ENCODE measurements around the gene CYTH1. TPM values are rescaled to one million over a fixed set of nuclear protein-coding genes. Genes with fewer than 3 reads are reported as not detected.

Gene CYTH1
- total RNA-seq, 1 experiment from 2014 or later: 40.3 TPM

DNA sequence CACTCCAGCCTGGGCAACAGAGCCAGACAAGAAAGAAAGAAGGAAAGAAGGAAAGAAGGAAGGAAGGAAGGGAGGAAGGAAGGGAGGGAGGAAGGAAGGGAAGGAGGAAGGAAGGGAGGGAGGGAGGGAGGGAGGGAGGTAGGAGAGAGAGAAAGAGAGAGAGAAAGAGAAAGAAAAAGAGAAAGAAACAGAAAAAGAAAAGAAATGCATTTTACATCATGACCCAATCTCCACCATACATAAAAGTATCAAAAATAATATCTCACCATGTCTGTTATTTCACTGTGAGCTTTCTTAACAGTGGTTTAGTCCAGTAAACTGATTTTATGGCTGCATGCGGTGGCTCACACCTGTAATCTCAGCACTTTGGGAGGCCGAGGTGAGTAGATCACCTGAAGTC, 70.0 kb downstream of the CYTH1 start:
- Histone ChIP-seq H3K79me2 (ENCODE audit: low read depth) (peaks cover 21% of the 10 kb centered on the region), H3K9me3 (ENCODE audit: insufficient read depth, low read depth) (no peaks in the 10 kb centered on the region), H3K27me3 (ENCODE audit: insufficient read depth, low read depth) (no peaks in the 10 kb centered on the region), H3K4me3 (no peak overlapping the region), H3K9me2 (ENCODE audit: insufficient read depth) (no peaks in the 10 kb centered on the region), H3K36me3 (ENCODE audit: low read depth) (no peaks in the 10 kb centered on the region), H3K4me2 (no peak overlapping the region), H4K20me1 (ENCODE audit: insufficient read depth) (no peaks in the 10 kb centered on the region; the same call in 1 of the 2 replicates), H3K4me1 (replicated peaks; ENCODE audit: insufficient read depth) (peaks cover 12% of the 10 kb centered on the region), H2AFZ (no peak overlapping the region), H3K27ac (no peak overlapping the region), H3F3A (ENCODE audit: insufficient read depth, low read depth) (peaks cover 1% of the 10 kb centered on the region)
- ChIA-PET CTCF (interaction anchor here (0.6 kb wide), 1 partner anchor 33 kb away, joined by 19 read pairs; no protein-coding TSS in a partner anchor), POLR2A (ENCODE audit: unreplicated experiment) (no interaction called here)
- no peak for TF ChIP-seq EZH2 (IDR thresholded peaks at IDR 0.05; ENCODE audit: low read depth)
- TF ChIP-seq, protein P1, sequence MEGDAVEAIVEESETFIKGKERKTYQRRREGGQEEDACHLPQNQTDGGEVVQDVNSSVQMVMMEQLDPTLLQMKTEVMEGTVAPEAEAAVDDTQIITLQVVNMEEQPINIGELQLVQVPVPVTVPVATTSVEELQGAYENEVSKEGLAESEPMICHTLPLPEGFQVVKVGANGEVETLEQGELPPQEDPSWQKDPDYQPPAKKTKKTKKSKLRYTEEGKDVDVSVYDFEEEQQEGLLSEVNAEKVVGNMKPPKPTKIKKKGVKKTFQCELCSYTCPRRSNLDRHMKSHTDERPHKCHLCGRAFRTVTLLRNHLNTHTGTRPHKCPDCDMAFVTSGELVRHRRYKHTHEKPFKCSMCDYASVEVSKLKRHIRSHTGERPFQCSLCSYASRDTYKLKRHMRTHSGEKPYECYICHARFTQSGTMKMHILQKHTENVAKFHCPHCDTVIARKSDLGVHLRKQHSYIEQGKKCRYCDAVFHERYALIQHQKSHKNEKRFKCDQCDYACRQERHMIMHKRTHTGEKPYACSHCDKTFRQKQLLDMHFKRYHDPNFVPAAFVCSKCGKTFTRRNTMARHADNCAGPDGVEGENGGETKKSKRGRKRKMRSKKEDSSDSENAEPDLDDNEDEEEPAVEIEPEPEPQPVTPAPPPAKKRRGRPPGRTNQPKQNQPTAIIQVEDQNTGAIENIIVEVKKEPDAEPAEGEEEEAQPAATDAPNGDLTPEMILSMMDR (conservative IDR thresholded peaks at IDR 0.05): no peak
- no TSS peak for BruUV-seq (replicated peaks)
- no peak for DNase-seq
- intact Hi-C loops (cut with micrococcal nuclease; ENCODE audit: unreplicated experiment): no loop called here

DNA sequence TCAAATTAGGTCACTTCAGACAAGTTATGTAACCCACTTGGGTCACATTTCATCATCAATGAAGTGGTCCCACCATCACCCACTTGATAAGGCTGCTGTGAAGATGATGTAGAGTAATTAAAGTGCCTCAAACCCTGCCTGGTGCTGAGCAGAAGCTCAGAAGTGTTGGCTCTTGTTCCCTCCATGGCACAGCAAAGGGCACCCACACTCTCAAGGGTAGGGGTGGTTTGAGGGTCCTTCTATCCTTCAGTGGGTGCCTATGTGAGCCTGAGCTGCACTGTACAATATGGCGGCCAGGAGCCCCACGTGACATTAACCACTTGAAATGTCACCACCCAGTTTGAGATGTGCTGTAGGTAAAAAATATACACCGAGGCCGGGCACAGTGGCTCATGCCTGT, 71.5 kb downstream of the CYTH1 start:
- TF ChIP-seq, protein P1 (conservative IDR thresholded peaks at IDR 0.05): no peak
- no peak for TF ChIP-seq EZH2 (IDR thresholded peaks at IDR 0.05; ENCODE audit: low read depth)
- Histone ChIP-seq H3K9me3 (ENCODE audit: insufficient read depth, low read depth) (no peaks in the 10 kb centered on the region), H3K4me2 (no peak overlapping the region), H2AFZ (no peak overlapping the region), H4K20me1 (ENCODE audit: insufficient read depth) (no peaks in the 10 kb centered on the region), H3K4me1 (replicated peaks; ENCODE audit: insufficient read depth) (peaks cover 27% of the 10 kb centered on the region), H3K9me2 (ENCODE audit: insufficient read depth) (no peaks in the 10 kb centered on the region), H3K36me3 (ENCODE audit: low read depth) (no peaks in the 10 kb centered on the region), H3K79me2 (ENCODE audit: low read depth) (peaks cover 13% of the 10 kb centered on the region; the same call in 1 of the 2 replicates), H3K4me3 (no peak overlapping the region), H3F3A (ENCODE audit: insufficient read depth, low read depth) (peaks cover 8% of the 10 kb centered on the region), H3K27ac (no peak overlapping the region), H3K27me3 (ENCODE audit: insufficient read depth, low read depth) (no peaks in the 10 kb centered on the region)
- POLR2A ChIA-PET (ENCODE audit: unreplicated experiment): no interaction called here
- intact Hi-C loops (cut with micrococcal nuclease; ENCODE audit: unreplicated experiment): no loop called here
- BruUV-seq (replicated peaks): no TSS peak
- CTCF ChIA-PET: no interaction called here
- DNase-seq: no peak

DNA sequence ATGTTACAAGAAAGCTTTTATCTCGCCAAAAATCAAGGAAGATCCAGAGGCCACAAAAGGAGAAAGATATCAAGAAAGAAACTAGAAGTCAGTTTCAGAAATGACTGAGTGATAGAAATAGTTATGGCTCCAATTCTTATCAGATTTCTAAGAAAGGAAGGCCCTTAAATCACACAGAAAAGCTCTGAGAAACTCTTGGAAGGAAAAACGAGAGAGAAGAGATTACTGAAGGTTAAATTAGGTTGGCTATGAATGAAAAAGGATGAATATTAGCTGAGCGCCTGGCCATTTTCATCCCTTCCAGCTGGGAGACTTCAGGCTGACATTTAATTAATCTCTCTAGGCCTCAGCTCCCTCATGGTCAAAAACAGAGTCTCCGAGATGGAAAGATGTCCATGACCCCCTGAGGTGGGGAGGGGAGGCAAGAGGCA, 72.3 kb downstream of the CYTH1 start:
- no peaks in the 10 kb centered on the region for H3K9me2 ChIP-seq (ENCODE audit: insufficient read depth)
- TF ChIP-seq, protein P1 (conservative IDR thresholded peaks at IDR 0.05): no peak
- no peak for TF ChIP-seq EZH2 (IDR thresholded peaks at IDR 0.05; ENCODE audit: low read depth)
- no TSS peak for BruUV-seq (replicated peaks)
- CTCF ChIA-PET: no interaction called here
- H3K9me3 ChIP-seq (ENCODE audit: insufficient read depth, low read depth): no peaks in the 10 kb centered on the region
- peaks cover 34% of the 10 kb centered on the region for H3K4me1 ChIP-seq (replicated peaks; ENCODE audit: insufficient read depth)
- peaks cover 6% of the 10 kb centered on the region; the same call in 1 of the 2 replicates for H3K79me2 ChIP-seq (ENCODE audit: low read depth)
- DNase-seq: no peak
- H3K4me3 ChIP-seq: no peak overlapping the region
- H2AFZ ChIP-seq: no peak overlapping the region
- no peak overlapping the region for H3K27ac ChIP-seq
- peaks cover 8% of the 10 kb centered on the region for H3F3A ChIP-seq (ENCODE audit: insufficient read depth, low read depth)
- no peaks in the 10 kb centered on the region for H3K36me3 ChIP-seq (ENCODE audit: low read depth)
- H4K20me1 ChIP-seq (ENCODE audit: insufficient read depth): no peaks in the 10 kb centered on the region
- intact Hi-C loops (cut with micrococcal nuclease; ENCODE audit: unreplicated experiment): loop anchor here (2.0 to 5.0 kb wide), 2 partner anchors 42 to 265 kb away; no protein-coding TSS in a partner anchor
- H3K27me3 ChIP-seq (ENCODE audit: insufficient read depth, low read depth): no peaks in the 10 kb centered on the region
- H3K4me2 ChIP-seq: no peak overlapping the region
- POLR2A ChIA-PET (ENCODE audit: unreplicated experiment): no interaction called here
